ENCODE data around the gene CMTM4.

DNA sequence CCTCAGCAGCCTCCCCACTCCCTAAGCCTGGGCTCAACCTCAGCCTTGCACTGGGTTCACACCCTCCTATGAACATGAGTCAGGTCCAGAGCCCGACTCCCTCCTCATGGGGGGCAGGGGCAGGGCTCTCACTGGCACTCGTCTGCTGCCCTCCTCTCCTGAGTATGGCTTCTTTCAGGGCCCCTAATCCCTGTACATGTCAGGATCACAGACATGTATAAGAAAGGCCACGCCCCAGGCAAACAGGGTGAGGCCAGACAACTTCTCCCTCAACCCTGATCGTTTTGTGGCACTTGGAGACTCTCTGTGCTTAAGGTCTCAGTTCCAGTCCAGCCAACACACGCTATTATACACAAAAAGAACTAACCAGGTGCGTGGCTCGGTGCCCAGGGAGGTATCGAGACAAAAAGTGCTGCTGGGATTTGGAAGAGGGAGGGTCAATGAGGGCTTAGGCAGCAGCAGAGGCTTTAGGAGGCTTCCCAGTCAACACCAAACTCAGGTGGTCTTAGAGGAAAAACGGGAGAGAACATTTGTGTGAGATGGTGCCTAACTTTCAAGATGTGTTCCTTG lies 46.8 kb downstream of the CMTM4 start:
- TF ChIP-seq, protein P1, sequence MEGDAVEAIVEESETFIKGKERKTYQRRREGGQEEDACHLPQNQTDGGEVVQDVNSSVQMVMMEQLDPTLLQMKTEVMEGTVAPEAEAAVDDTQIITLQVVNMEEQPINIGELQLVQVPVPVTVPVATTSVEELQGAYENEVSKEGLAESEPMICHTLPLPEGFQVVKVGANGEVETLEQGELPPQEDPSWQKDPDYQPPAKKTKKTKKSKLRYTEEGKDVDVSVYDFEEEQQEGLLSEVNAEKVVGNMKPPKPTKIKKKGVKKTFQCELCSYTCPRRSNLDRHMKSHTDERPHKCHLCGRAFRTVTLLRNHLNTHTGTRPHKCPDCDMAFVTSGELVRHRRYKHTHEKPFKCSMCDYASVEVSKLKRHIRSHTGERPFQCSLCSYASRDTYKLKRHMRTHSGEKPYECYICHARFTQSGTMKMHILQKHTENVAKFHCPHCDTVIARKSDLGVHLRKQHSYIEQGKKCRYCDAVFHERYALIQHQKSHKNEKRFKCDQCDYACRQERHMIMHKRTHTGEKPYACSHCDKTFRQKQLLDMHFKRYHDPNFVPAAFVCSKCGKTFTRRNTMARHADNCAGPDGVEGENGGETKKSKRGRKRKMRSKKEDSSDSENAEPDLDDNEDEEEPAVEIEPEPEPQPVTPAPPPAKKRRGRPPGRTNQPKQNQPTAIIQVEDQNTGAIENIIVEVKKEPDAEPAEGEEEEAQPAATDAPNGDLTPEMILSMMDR (IDR thresholded peaks at IDR 0.05), result no peak
- no peak for TF ChIP-seq POLR2A (IDR thresholded peaks at IDR 0.05)
